Measurements from ENCODE around the gene SCMH1. TPM values are rescaled to one million over a fixed set of nuclear protein-coding genes. Genes with fewer than 3 reads are reported as not detected.

SCMH1 gene
- polyA plus RNA-seq, 1 donor from 2014 or later = 23.0 TPM

DNA sequence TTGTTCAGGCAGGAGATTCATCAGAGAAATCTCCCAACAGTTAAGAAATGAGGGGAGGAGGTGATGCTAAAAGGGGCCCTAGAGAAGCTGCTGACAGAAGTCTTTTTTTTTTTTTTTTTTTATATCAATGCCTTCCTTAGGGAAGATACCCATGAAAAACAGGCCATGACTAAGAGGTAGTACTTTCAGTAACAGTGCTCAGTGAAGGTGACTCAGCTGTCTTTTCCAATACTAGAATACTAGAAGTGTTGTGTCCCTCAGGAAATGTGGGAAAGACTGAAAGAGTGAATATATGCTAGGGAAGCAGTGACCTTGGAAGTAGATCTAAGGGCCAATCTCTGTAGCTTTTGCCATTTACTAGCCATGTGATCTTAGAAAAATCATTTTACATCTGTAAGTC is 168.1 kb downstream of the SCMH1 start:
- no peaks in the 10 kb centered on the region for H3K27me3 ChIP-seq (ENCODE audit: insufficient read depth, low read depth, low read length)
- H3K27ac ChIP-seq (ENCODE audit: low read length) = no peak overlapping the region
- H3K4me3 ChIP-seq (ENCODE audit: low read length) = no peak overlapping the region
- no peaks in the 10 kb centered on the region for H3F3A ChIP-seq (ENCODE audit: insufficient read depth, low read length, poor library complexity, severe bottlenecking)
- no peaks in the 10 kb centered on the region for H3K36me3 ChIP-seq (ENCODE audit: insufficient read depth, low read length)
- H3K9me2 ChIP-seq (ENCODE audit: insufficient read depth, low read length) = no peaks in the 10 kb centered on the region
- peaks cover 6% of the 10 kb centered on the region for H3K9me3 ChIP-seq (ENCODE audit: low read length)
- H3K79me2 ChIP-seq (replicated peaks; ENCODE audit: insufficient read depth, low read length) = no peaks in the 10 kb centered on the region
- no peak overlapping the region for H2AFZ ChIP-seq (ENCODE audit: low read depth, low read length)
- H3K9ac ChIP-seq (ENCODE audit: low read length) = no peak overlapping the region
- no peaks in the 10 kb centered on the region for H4K20me1 ChIP-seq (ENCODE audit: insufficient read depth)
- TF ChIP-seq TAF1 (IDR thresholded peaks at IDR 0.05; ENCODE audit: low read depth) (no peak), RAD21 (conservative IDR thresholded peaks at IDR 0.05) (no peak), POLR2AphosphoS5 (IDR thresholded peaks at IDR 0.05) (no peak), EP300 (conservative IDR thresholded peaks at IDR 0.05; ENCODE audit: poor library complexity, severe bottlenecking) (no peak), EZH2 (IDR thresholded peaks at IDR 0.05; ENCODE audit: borderline replicate concordance, insufficient read depth, low read length, poor library complexity, severe bottlenecking) (no peak), SMC3 (conservative IDR thresholded peaks at IDR 0.05; ENCODE audit: poor library complexity) (no peak), MXI1 (conservative IDR thresholded peaks at IDR 0.05; ENCODE audit: poor library complexity, severe bottlenecking) (no peak)
- TF ChIP-seq, protein P1, sequence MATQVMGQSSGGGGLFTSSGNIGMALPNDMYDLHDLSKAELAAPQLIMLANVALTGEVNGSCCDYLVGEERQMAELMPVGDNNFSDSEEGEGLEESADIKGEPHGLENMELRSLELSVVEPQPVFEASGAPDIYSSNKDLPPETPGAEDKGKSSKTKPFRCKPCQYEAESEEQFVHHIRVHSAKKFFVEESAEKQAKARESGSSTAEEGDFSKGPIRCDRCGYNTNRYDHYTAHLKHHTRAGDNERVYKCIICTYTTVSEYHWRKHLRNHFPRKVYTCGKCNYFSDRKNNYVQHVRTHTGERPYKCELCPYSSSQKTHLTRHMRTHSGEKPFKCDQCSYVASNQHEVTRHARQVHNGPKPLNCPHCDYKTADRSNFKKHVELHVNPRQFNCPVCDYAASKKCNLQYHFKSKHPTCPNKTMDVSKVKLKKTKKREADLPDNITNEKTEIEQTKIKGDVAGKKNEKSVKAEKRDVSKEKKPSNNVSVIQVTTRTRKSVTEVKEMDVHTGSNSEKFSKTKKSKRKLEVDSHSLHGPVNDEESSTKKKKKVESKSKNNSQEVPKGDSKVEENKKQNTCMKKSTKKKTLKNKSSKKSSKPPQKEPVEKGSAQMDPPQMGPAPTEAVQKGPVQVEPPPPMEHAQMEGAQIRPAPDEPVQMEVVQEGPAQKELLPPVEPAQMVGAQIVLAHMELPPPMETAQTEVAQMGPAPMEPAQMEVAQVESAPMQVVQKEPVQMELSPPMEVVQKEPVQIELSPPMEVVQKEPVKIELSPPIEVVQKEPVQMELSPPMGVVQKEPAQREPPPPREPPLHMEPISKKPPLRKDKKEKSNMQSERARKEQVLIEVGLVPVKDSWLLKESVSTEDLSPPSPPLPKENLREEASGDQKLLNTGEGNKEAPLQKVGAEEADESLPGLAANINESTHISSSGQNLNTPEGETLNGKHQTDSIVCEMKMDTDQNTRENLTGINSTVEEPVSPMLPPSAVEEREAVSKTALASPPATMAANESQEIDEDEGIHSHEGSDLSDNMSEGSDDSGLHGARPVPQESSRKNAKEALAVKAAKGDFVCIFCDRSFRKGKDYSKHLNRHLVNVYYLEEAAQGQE (IDR thresholded peaks at IDR 0.05; ENCODE audit: borderline replicate concordance) = no peak
- TF ChIP-seq, protein P2, sequence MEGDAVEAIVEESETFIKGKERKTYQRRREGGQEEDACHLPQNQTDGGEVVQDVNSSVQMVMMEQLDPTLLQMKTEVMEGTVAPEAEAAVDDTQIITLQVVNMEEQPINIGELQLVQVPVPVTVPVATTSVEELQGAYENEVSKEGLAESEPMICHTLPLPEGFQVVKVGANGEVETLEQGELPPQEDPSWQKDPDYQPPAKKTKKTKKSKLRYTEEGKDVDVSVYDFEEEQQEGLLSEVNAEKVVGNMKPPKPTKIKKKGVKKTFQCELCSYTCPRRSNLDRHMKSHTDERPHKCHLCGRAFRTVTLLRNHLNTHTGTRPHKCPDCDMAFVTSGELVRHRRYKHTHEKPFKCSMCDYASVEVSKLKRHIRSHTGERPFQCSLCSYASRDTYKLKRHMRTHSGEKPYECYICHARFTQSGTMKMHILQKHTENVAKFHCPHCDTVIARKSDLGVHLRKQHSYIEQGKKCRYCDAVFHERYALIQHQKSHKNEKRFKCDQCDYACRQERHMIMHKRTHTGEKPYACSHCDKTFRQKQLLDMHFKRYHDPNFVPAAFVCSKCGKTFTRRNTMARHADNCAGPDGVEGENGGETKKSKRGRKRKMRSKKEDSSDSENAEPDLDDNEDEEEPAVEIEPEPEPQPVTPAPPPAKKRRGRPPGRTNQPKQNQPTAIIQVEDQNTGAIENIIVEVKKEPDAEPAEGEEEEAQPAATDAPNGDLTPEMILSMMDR (IDR thresholded peaks at IDR 0.05; ENCODE audit: poor library complexity, severe bottlenecking) = no peak
- no peak overlapping the region for H3K4me2 ChIP-seq (ENCODE audit: low read length)

DNA sequence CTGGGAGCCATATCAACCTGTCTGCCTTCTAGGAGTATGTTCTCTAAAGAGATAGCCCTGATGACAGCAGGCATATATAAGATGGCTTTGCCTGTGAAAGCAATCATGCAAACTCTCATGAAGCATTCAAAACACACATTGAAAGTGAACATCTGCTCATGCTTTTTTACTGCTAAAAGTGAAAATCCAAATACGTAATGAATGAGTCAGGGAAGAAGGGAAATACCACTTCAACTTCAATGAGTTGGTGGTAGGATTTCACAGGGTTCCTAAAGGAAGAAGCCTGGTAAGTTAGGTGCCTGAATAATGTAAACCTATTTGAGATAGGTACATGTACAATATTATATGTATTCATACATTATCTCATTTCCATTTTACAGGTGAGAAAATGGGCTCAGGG is 170.1 kb downstream of the SCMH1 start:
- TF ChIP-seq, protein P2 (IDR thresholded peaks at IDR 0.05; ENCODE audit: poor library complexity, severe bottlenecking) = no peak
- TF ChIP-seq TAF1 (IDR thresholded peaks at IDR 0.05; ENCODE audit: low read depth) = no peak
- TF ChIP-seq RAD21 (conservative IDR thresholded peaks at IDR 0.05) = no peak
- TF ChIP-seq, protein P1 (IDR thresholded peaks at IDR 0.05; ENCODE audit: borderline replicate concordance) = no peak
- TF ChIP-seq EP300 (conservative IDR thresholded peaks at IDR 0.05; ENCODE audit: poor library complexity, severe bottlenecking) = no peak
- TF ChIP-seq SMC3 (conservative IDR thresholded peaks at IDR 0.05; ENCODE audit: poor library complexity) = no peak
- TF ChIP-seq POLR2AphosphoS5 (IDR thresholded peaks at IDR 0.05) = no peak
- no peak for TF ChIP-seq EZH2 (IDR thresholded peaks at IDR 0.05; ENCODE audit: borderline replicate concordance, insufficient read depth, low read length, poor library complexity, severe bottlenecking)
- no peak for TF ChIP-seq MXI1 (conservative IDR thresholded peaks at IDR 0.05; ENCODE audit: poor library complexity, severe bottlenecking)
- no peaks in the 10 kb centered on the region for H3K79me2 ChIP-seq (replicated peaks; ENCODE audit: insufficient read depth, low read length)
- no peak overlapping the region for H3K4me2 ChIP-seq (ENCODE audit: low read length)
- H2AFZ ChIP-seq (ENCODE audit: low read depth, low read length) = no peak overlapping the region
- H3F3A ChIP-seq (ENCODE audit: insufficient read depth, low read length, poor library complexity, severe bottlenecking) = no peaks in the 10 kb centered on the region
- H3K27ac ChIP-seq (ENCODE audit: low read length) = no peak overlapping the region
- no peak overlapping the region for H3K9ac ChIP-seq (ENCODE audit: low read length)
- H4K20me1 ChIP-seq (ENCODE audit: insufficient read depth) = no peaks in the 10 kb centered on the region
- no peaks in the 10 kb centered on the region for H3K9me3 ChIP-seq (ENCODE audit: low read length)
- no peaks in the 10 kb centered on the region for H3K9me2 ChIP-seq (ENCODE audit: insufficient read depth, low read length)
- no peak overlapping the region for H3K4me3 ChIP-seq (ENCODE audit: low read length)
- H3K36me3 ChIP-seq (ENCODE audit: insufficient read depth, low read length) = no peaks in the 10 kb centered on the region
- no peaks in the 10 kb centered on the region for H3K27me3 ChIP-seq (ENCODE audit: insufficient read depth, low read depth, low read length)

All from neural cell (in vitro differentiated cells).